Nephron (organoid): ENCODE measurements around the gene GPR157.

Experiments
- H3K27ac Mint-ChIP-seq, 3 experiments: 2 replicates each; pipeline ENCODE4 v1.8.0; 2020; ENCODE audit warnings: mixed read lengths in 3 of 3, mild to moderate bottlenecking in 2 of 3, moderate library complexity in 1 of 3
- H3K27me3 Mint-ChIP-seq: 2 replicates; pipeline ENCODE4 v1.8.0; 2021; ENCODE audit warnings: low read depth, mild to moderate bottlenecking, moderate library complexity, mixed read lengths
- H3K36me3 Mint-ChIP-seq: 2 replicates; pipeline ENCODE4 v1.8.0; 2020; ENCODE audit warnings: low read depth, mixed read lengths
- H3K4me1 Mint-ChIP-seq: 2 replicates; pipeline ENCODE4 v1.8.0; 2020; ENCODE audit warnings: mixed read lengths
- H3K4me3 Mint-ChIP-seq, 3 experiments: 2 replicates each; pipeline ENCODE4 v1.8.0; 2020; ENCODE audit warnings: mild to moderate bottlenecking in 3 of 3, mixed read lengths in 3 of 3, moderate library complexity in 2 of 3
- H3K9me3 Mint-ChIP-seq: 2 replicates; pipeline ENCODE4 v1.8.0; 2020; ENCODE audit warnings: mixed read lengths
- CTCF ChIP-seq, 3 experiments: fragments of 200-600 bp; sonication (generic); IDR thresholded peaks; one replicate each; pipeline ENCODE4 v1.5.0; 2021; ENCODE audit warnings: antibody characterized with exemption in 3 of 3; ENCODE audit not compliant: unreplicated experiment in 3 of 3

Gene GPR157

GRCh38 chr1:9078752-9079500 is 50.0 kb downstream of the GPR157 start:
- Mint-ChIP-seq H3K27ac (peak overlapping the region in 2 of 3 experiments; percentile 1 to 31), H3K4me3 (no peak overlapping the region), H3K36me3 (no peaks in the 10 kb centered on the region), H3K9me3 (no peaks in the 10 kb centered on the region), H3K27me3 (peaks cover 14% of the 10 kb centered on the region), H3K4me1 (peaks cover 22% of the 10 kb centered on the region)
- TF ChIP-seq CTCF (IDR thresholded peaks at IDR 0.05; ENCODE audit: unreplicated experiment in 3 of 3) = no peak

GRCh38 chr1:9078015-9078751 is 50.7 kb downstream of the GPR157 start:
- peaks cover 14% of the 10 kb centered on the region for H3K27me3 Mint-ChIP-seq
- no peak overlapping the region for H3K4me3 Mint-ChIP-seq
- peaks cover 24% of the 10 kb centered on the region for H3K4me1 Mint-ChIP-seq
- H3K27ac Mint-ChIP-seq = no peak overlapping the region
- TF ChIP-seq CTCF (IDR thresholded peaks at IDR 0.05; ENCODE audit: unreplicated experiment in 3 of 3) = no peak
- H3K9me3 Mint-ChIP-seq = no peaks in the 10 kb centered on the region
- H3K36me3 Mint-ChIP-seq = no peaks in the 10 kb centered on the region

GRCh38 chr1:9075022-9075421 is 53.9 kb downstream of the GPR157 start:
- H3K36me3 Mint-ChIP-seq = no peaks in the 10 kb centered on the region
- peaks cover 17% of the 10 kb centered on the region for H3K27me3 Mint-ChIP-seq
- no peaks in the 10 kb centered on the region for H3K9me3 Mint-ChIP-seq
- peaks cover 17% of the 10 kb centered on the region for H3K4me1 Mint-ChIP-seq
- H3K4me3 Mint-ChIP-seq = no peak overlapping the region
- TF ChIP-seq CTCF (IDR thresholded peaks at IDR 0.05; ENCODE audit: unreplicated experiment in 3 of 3) = no peak
- H3K27ac Mint-ChIP-seq = peak overlapping the region in 2 of 3 experiments; percentile 14 to 25

- TF ChIP-seq CTCF (IDR thresholded peaks at IDR 0.05; ENCODE audit: unreplicated experiment in 3 of 3) = no peak
- Mint-ChIP-seq H3K4me1 (peaks cover 30% of the 10 kb centered on the region), H3K9me3 (no peaks in the 10 kb centered on the region), H3K4me3 (no peak overlapping the region), H3K27me3 (peaks cover 14% of the 10 kb centered on the region), H3K36me3 (no peaks in the 10 kb centered on the region), H3K27ac (peak overlapping the region in 1 of 3 experiments; percentile 37)
Observed at GRCh38 chr1:9073143-9073542, 55.8 kb downstream of the GPR157 start.

- H3K4me3 Mint-ChIP-seq = no peak overlapping the region
- no peak for TF ChIP-seq CTCF (IDR thresholded peaks at IDR 0.05; ENCODE audit: unreplicated experiment in 3 of 3)
Observed at GRCh38 chr1:9071554-9072235, 57.2 kb downstream of the GPR157 start.

More at GRCh38 chr1:9071554-9072235, 57.2 kb downstream of the GPR157 start:
- H3K27ac Mint-ChIP-seq = no peak overlapping the region
- H3K36me3 Mint-ChIP-seq = no peaks in the 10 kb centered on the region
- peaks cover 37% of the 10 kb centered on the region for H3K4me1 Mint-ChIP-seq
- peaks cover 14% of the 10 kb centered on the region for H3K27me3 Mint-ChIP-seq
- no peaks in the 10 kb centered on the region for H3K9me3 Mint-ChIP-seq
